Mesendoderm (in vitro differentiated cells): ENCODE data around the gene KRTAP10-10.
"Not testable (repeated sequence)": the region's sequence is repeated elsewhere in the genome, so short reads cannot be mapped to it uniquely, and the experiment has no call there.

ENCODE experiments used
- DNase-seq: peaks from one replicate; pipeline ENCODE4 v3.0.0; 2013
- H2AK5ac ChIP-seq: 2 replicates; pipeline ENCODE4 v1.6.1; 2013; ENCODE audit warnings: low read length, inconsistent platforms
- H2BK120ac ChIP-seq: 2 replicates; pipeline ENCODE4 v1.6.1; 2013; ENCODE audit warnings: low read depth, mild to moderate bottlenecking, low read length, moderate library complexity, mixed read lengths
- H2BK15ac ChIP-seq: replicated peaks from 2 replicates; pipeline ENCODE4 v1.6.1; 2013; ENCODE audit warnings: low read depth, mild to moderate bottlenecking, moderate library complexity
- H2BK5ac ChIP-seq: 2 replicates; pipeline ENCODE4 v1.6.1; 2013; ENCODE audit warnings: low read length, inconsistent platforms
- H3K18ac ChIP-seq: 2 replicates; pipeline ENCODE4 v1.6.1; 2013; ENCODE audit warnings: mild to moderate bottlenecking, low read length, mixed read lengths
- H3K23ac ChIP-seq: one replicate; pipeline ENCODE4 v1.6.1; 2013; ENCODE audit warnings: low read length
- H3K27ac ChIP-seq: 2 replicates; pipeline ENCODE4 v1.5.1; 2013; ENCODE audit warnings: low read depth, mild to moderate bottlenecking, inconsistent platforms, low read length, moderate library complexity
- H3K27me3 ChIP-seq: 2 replicates; pipeline ENCODE4 v1.6.1; 2013; ENCODE audit warnings: low read length, control low read depth, mild to moderate bottlenecking, inconsistent platforms; ENCODE audit not compliant: insufficient read depth, poor library complexity
- H3K36me3 ChIP-seq: 2 replicates; pipeline ENCODE4 v1.6.1; 2013; ENCODE audit warnings: low read length, inconsistent platforms; ENCODE audit not compliant: control insufficient read depth, insufficient read depth
- H3K4ac ChIP-seq: one replicate; pipeline ENCODE4 v1.6.1; 2013; ENCODE audit warnings: low read depth, mild to moderate bottlenecking, low read length, moderate library complexity
- H3K4me1 ChIP-seq: 2 replicates; pipeline ENCODE4 v1.6.1; 2013; ENCODE audit warnings: low read depth, low read length, inconsistent platforms; ENCODE audit not compliant: control insufficient read depth
- H3K4me2 ChIP-seq: 2 replicates; pipeline ENCODE4 v1.6.1; 2013; ENCODE audit warnings: low read length
- H3K4me3 ChIP-seq: 2 replicates; pipeline ENCODE4 v1.5.1; 2013; ENCODE audit warnings: mild to moderate bottlenecking, low read length
- H3K56ac ChIP-seq: one replicate; pipeline ENCODE4 v1.6.1; 2013; ENCODE audit warnings: low read length
- H3K79me1 ChIP-seq: 2 replicates; pipeline ENCODE4 v1.6.1; 2013; ENCODE audit warnings: low read length, inconsistent platforms
- H3K79me2 ChIP-seq: 2 replicates; pipeline ENCODE4 v1.6.1; 2013; ENCODE audit warnings: mild to moderate bottlenecking, low read length; ENCODE audit not compliant: control insufficient read depth, insufficient read depth
- H3K9ac ChIP-seq: 2 replicates; pipeline ENCODE4 v1.6.1; 2013; ENCODE audit warnings: low read length, inconsistent platforms
- H4K5ac ChIP-seq: one replicate; pipeline ENCODE4 v1.6.1; 2013; ENCODE audit warnings: low read length
- H4K8ac ChIP-seq: one replicate; pipeline ENCODE4 v1.6.1; 2013; ENCODE audit warnings: low read depth, mild to moderate bottlenecking, control low read depth, low read length, moderate library complexity
- WGBS: extraction: QIAGEN DNeasy Blood & Tissue Kit; methylation state at CpG from one replicate; pipeline ENCODE4 v1.1.7; 2013; ENCODE audit warnings: low lambda C conversion rate, missing lambda C conversion rate; ENCODE audit not compliant: insufficient coverage; ENCODE audit errors: extremely low coverage; 5-methylcytosine and 5-hydroxymethylcytosine counted together

KRTAP10-10 gene

GRCh38 chr21:44596068-44596725, 41.0 kb upstream of the KRTAP10-10 start:
- H3K79me2 ChIP-seq: no peaks in the 10 kb centered on the region
- H4K8ac ChIP-seq: no peak overlapping the region
- no peak overlapping the region for H3K18ac ChIP-seq
- H3K27ac ChIP-seq: no peak overlapping the region
- no peaks in the 10 kb centered on the region for H3K79me1 ChIP-seq
- H3K9ac ChIP-seq: no peak overlapping the region
- no peak overlapping the region for H2BK120ac ChIP-seq
- H3K4me1 ChIP-seq: peaks cover 4% of the 10 kb centered on the region
- H3K4me2 ChIP-seq: no peak overlapping the region
- no peaks in the 10 kb centered on the region for H3K27me3 ChIP-seq
- H3K56ac ChIP-seq: peak overlapping the region; percentile 10
- H3K36me3 ChIP-seq: no peaks in the 10 kb centered on the region
- H2AK5ac ChIP-seq: peak overlapping the region; percentile 63
- no peak overlapping the region for H3K4ac ChIP-seq
- H3K23ac ChIP-seq: no peak overlapping the region
- no peak for DNase-seq
- WGBS: no CpG with 5 or more reads among the region's 9 CpGs
- no peak overlapping the region for H2BK5ac ChIP-seq
- no peak overlapping the region for H3K4me3 ChIP-seq
- no peak overlapping the region for H2BK15ac ChIP-seq
- no peak overlapping the region for H4K5ac ChIP-seq

DNA sequence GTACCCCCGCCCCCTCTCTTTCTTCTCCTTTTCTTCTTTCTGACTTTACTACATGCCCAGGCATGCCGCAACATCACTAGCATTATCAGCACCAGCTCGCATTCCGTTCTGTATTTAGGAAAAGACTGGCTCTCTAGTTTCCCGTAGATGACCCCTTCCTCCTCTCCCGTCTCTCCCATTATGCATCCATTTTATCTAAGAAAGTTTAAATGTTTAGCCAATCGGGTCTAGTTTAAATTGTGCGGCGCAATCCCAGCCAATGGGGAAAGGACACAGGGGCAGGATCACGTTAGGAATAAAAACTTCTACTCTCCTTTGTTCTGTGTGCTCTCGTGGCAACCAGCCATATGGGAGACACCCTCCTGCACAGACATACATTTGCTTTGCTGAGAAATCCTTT, 39.1 kb upstream of the KRTAP10-10 start:
- H3K27me3 ChIP-seq: no peaks in the 10 kb centered on the region
- H3K9ac ChIP-seq: no peak overlapping the region
- no peak overlapping the region for H3K4me2 ChIP-seq
- no peaks in the 10 kb centered on the region for H3K79me2 ChIP-seq
- no peak overlapping the region for H3K56ac ChIP-seq
- no peaks in the 10 kb centered on the region for H3K79me1 ChIP-seq
- H3K36me3 ChIP-seq: no peaks in the 10 kb centered on the region
- no peak overlapping the region for H3K27ac ChIP-seq
- no peak overlapping the region for H2AK5ac ChIP-seq
- H3K23ac ChIP-seq: no peak overlapping the region
- no peak overlapping the region for H4K5ac ChIP-seq
- peaks cover 4% of the 10 kb centered on the region for H3K4me1 ChIP-seq
- no CpG with 5 or more reads among the region's 11 CpGs for WGBS
- no peak overlapping the region for H2BK15ac ChIP-seq
- H4K8ac ChIP-seq: no peak overlapping the region
- H3K4me3 ChIP-seq: no peak overlapping the region
- DNase-seq: peak; percentile 30
- H3K18ac ChIP-seq: peak overlapping the region; percentile 29
- H2BK120ac ChIP-seq: no peak overlapping the region
- H2BK5ac ChIP-seq: no peak overlapping the region
- no peak overlapping the region for H3K4ac ChIP-seq

GRCh38 chr21:44599264-44600029, 37.7 kb upstream of the KRTAP10-10 start:
- H3K23ac ChIP-seq: no peak overlapping the region
- no peaks in the 10 kb centered on the region for H3K36me3 ChIP-seq
- no peak for DNase-seq
- H3K4ac ChIP-seq: no peak overlapping the region
- H3K9ac ChIP-seq: no peak overlapping the region
- WGBS: no CpG with 5 or more reads among the region's 8 CpGs
- H3K18ac ChIP-seq: peak overlapping the region; percentile 31
- H2BK120ac ChIP-seq: no peak overlapping the region
- no peaks in the 10 kb centered on the region for H3K79me2 ChIP-seq
- H3K79me1 ChIP-seq: no peaks in the 10 kb centered on the region
- H3K4me2 ChIP-seq: no peak overlapping the region
- no peak overlapping the region for H2BK5ac ChIP-seq
- no peak overlapping the region for H3K56ac ChIP-seq
- H3K27ac ChIP-seq: no peak overlapping the region
- no peak overlapping the region for H2AK5ac ChIP-seq
- no peaks in the 10 kb centered on the region for H3K4me1 ChIP-seq
- no peaks in the 10 kb centered on the region for H3K27me3 ChIP-seq
- no peak overlapping the region for H4K5ac ChIP-seq
- no peak overlapping the region for H4K8ac ChIP-seq
- no peak overlapping the region for H3K4me3 ChIP-seq
- no peak overlapping the region for H2BK15ac ChIP-seq

- not testable (repeated sequence) for H3K27ac ChIP-seq, H3K56ac ChIP-seq, H2BK5ac ChIP-seq, H3K4me3 ChIP-seq, H4K5ac ChIP-seq, H3K79me1 ChIP-seq, H3K36me3 ChIP-seq, H2AK5ac ChIP-seq, H3K27me3 ChIP-seq, H3K4me1 ChIP-seq, H3K79me2 ChIP-seq, H2BK120ac ChIP-seq, H3K23ac ChIP-seq, DNase-seq, H3K4me2 ChIP-seq, H3K9ac ChIP-seq, H4K8ac ChIP-seq, H3K4ac ChIP-seq, H2BK15ac ChIP-seq
- no CpG with 5 or more reads among the region's 23 CpGs for WGBS
- peak within 1 kb of the TSS; percentile 31 for H3K18ac ChIP-seq
Observed at GRCh38 chr21:44600118-44600978, 36.8 kb upstream of the KRTAP10-10 start, which contains the start of gene KRTAP10-7. Gene KRTAP10-7 (plus strand): TSS chr21:44600597. CDS start chr21:44600622, 25 bp downstream.

DNA sequence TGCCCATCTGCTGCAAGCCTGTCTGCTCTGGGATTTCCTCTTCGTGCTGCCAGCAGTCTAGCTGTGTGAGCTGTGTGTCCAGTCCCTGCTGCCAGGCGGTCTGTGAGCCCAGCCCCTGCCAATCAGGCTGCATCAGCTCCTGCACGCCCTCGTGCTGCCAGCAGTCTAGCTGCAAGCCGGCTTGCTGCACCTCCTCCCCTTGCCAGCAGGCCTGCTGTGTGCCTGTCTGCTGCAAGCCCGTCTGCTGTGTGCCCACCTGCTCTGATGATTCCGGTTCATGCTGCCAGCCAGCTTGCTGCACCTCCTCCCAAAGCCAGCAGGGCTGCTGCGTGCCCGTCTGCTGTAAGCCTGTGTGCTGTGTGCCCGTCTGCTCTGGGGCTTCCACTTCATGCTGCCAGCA, 36.1 kb upstream of the KRTAP10-10 start:
- H3K23ac ChIP-seq, H3K4me1 ChIP-seq, H3K27ac ChIP-seq, H3K27me3 ChIP-seq, H3K9ac ChIP-seq, H4K5ac ChIP-seq, H2BK120ac ChIP-seq, H3K4ac ChIP-seq, H2BK5ac ChIP-seq, H3K4me2 ChIP-seq, H3K56ac ChIP-seq, H4K8ac ChIP-seq, H3K18ac ChIP-seq, H2AK5ac ChIP-seq, H3K79me1 ChIP-seq, H3K79me2 ChIP-seq, H3K36me3 ChIP-seq, H3K4me3 ChIP-seq, H2BK15ac ChIP-seq, DNase-seq: not testable (repeated sequence)
- no CpG with 5 or more reads among the region's 10 CpGs for WGBS
